CD4-positive, alpha-beta T cell (primary cell): ENCODE data around the gene RARS2. TPM values are rescaled to one million over a fixed set of nuclear protein-coding genes. Genes with fewer than 3 reads are reported as not detected.

Source experiments
- ATAC-seq: fragments of 200-7000 bp; cut with Tn5 transposase; one replicate; pipeline ENCODE4 v1.10.0; 2022; ENCODE audit warnings: mild to moderate bottlenecking; ENCODE audit not compliant: poor library complexity
- CTCF ChIA-PET: fragments of 350-600 bp; sonication (Branson Sonifier 250); formaldehyde crosslinking; loops from one replicate; lab custom pipeline; 2021; ENCODE audit warnings: antibody characterized with exemption, inconsistent platforms; lab: Charles Lee
- POLR2A ChIA-PET: fragments of 350-600 bp; sonication (Branson Sonifier 250); formaldehyde crosslinking; loops from one replicate; lab custom pipeline; 2021; ENCODE audit warnings: antibody characterized with exemption, inconsistent platforms; lab: Charles Lee
- DNase-seq, 14 experiments: peaks; one replicate each; pipeline ENCODE4 v3.0.0-alpha.2; 2013 to 2020; ENCODE audit warnings: mixed read lengths in 2 of 14
- H3K27ac ChIP-seq, 2 donors: one replicate each; pipeline versions ENCODE4 v1.5.1 to v1.7.0; 2013; ENCODE audit warnings: low read length in 2 of 2, low read depth in 1 of 2, mild to moderate bottlenecking in 1 of 2
- H3K27me3 ChIP-seq, 2 experiments: 1 replicate in 1 of 2; 2 replicates in 1 of 2; pipeline versions ENCODE4 v1.6.1 to v1.7.0; 2013; ENCODE audit warnings: low read length in 2 of 2, control low read depth in 1 of 2, mild to moderate bottlenecking in 1 of 2, moderate library complexity in 1 of 2; ENCODE audit not compliant: insufficient read depth in 2 of 2, control insufficient read depth in 1 of 2
- H3K36me3 ChIP-seq: one replicate; pipeline ENCODE4 v1.6.1; 2013; ENCODE audit warnings: low read length, control low read depth; ENCODE audit not compliant: insufficient read depth
- H3K4me1 ChIP-seq: one replicate; pipeline ENCODE4 v1.6.1; 2013; ENCODE audit warnings: low read length, control low read depth; ENCODE audit not compliant: insufficient read depth
- H3K4me3 ChIP-seq: one replicate; pipeline ENCODE4 v1.5.1; 2013; ENCODE audit warnings: mild to moderate bottlenecking, low read length, moderate library complexity
- H3K9me3 ChIP-seq, 2 experiments: 1 replicate in 1 of 2; 2 replicates in 1 of 2; pipeline versions ENCODE4 v1.6.1 to v1.7.0; 2013; ENCODE audit warnings: low read length in 2 of 2, mild to moderate bottlenecking in 2 of 2, control low read depth in 1 of 2, moderate library complexity in 1 of 2; ENCODE audit not compliant: control insufficient read depth in 1 of 2, insufficient read depth in 1 of 2
- H3K27ac Mint-ChIP-seq: one replicate; pipeline ENCODE4 v1.8.0; 2020; ENCODE audit warnings: mixed read lengths
- H3K27me3 Mint-ChIP-seq: one replicate; pipeline ENCODE4 v1.8.0; 2021; ENCODE audit warnings: mixed read lengths
- H3K36me3 Mint-ChIP-seq: one replicate; pipeline ENCODE4 v1.8.0; 2021; ENCODE audit warnings: low read depth, mixed read lengths
- H3K4me1 Mint-ChIP-seq: one replicate; pipeline ENCODE4 v1.8.0; 2021; ENCODE audit warnings: low read depth, mixed read lengths
- H3K4me3 Mint-ChIP-seq: one replicate; pipeline ENCODE4 v1.8.0; 2020; ENCODE audit warnings: mild to moderate bottlenecking, mixed read lengths
- H3K9me3 Mint-ChIP-seq: one replicate; pipeline ENCODE4 v1.8.0; 2020; ENCODE audit warnings: mixed read lengths
- intact Hi-C, 2 experiments: fragments of 100-400 bp; cut with DNase I in 1 of 2; cut with micrococcal nuclease in 1 of 2; formaldehyde crosslinking; loops; one replicate each; pipeline versions ENCODE4 v1.15.1 to v1.9.0; 2023 to 2025; cut with DNase I, micrococcal nuclease
- total RNA-seq, 174 experiments: library from RNA in 2 of 174; stranded (reverse) in 2 of 174; gene quantifications; one replicate each; pipeline ENCODE4 v1.2.3 and lab custom pipeline; 2021 to 2026
- TF ChIP-seq, protein P1 (sequence below): fragments of 200-600 bp; IDR thresholded peaks from one replicate; pipeline ENCODE4 v1.8.0; 2022; ENCODE audit warnings: antibody characterized with exemption, mild to moderate bottlenecking

RARS2 gene
- total RNA-seq, 2 experiments from 2014 or later = 21.9 to 22.4 TPM

DNA sequence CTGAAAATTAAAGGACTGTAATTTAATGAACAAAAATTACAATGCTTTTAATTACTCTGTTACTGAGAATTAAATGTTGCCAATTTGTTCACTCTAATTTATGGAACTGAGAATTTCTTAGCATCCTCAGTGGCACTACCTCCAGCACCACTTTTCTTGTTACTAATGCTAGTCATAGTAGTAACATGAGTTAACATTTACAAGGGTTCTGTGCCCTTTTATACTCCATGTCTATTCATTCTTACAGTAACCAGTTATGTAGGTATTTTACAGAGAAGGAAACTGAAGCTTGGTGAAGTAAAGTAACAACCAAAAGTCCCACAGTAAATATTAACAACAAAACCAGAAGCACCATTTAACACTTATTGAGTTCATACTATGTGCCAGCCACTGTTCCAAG lies 34.3 kb downstream of the RARS2 start:
- Mint-ChIP-seq H3K36me3 (peaks cover 73% of the 10 kb centered on the region), H3K27me3 (no peaks in the 10 kb centered on the region), H3K4me1 (peaks cover 3% of the 10 kb centered on the region), H3K4me3 (no peak overlapping the region), H3K9me3 (no peaks in the 10 kb centered on the region), H3K27ac (no peak overlapping the region)
- Histone ChIP-seq H3K9me3 (no peaks in the 10 kb centered on the region), H3K36me3 (peaks cover 47% of the 10 kb centered on the region), H3K4me3 (no peak overlapping the region), H3K27me3 (no peaks in the 10 kb centered on the region), H3K27ac (no peak overlapping the region), H3K4me1 (no peaks in the 10 kb centered on the region)
- DNase-seq (no peak), ATAC-seq (no peak)
- CTCF ChIA-PET = interaction anchor here (2.1 kb wide), 1 partner anchor 11 kb away, joined by 5 read pairs; no protein-coding TSS in a partner anchor
- intact Hi-C loops = no loop called here
- POLR2A ChIA-PET = no interaction called here
- TF ChIP-seq, protein P1, sequence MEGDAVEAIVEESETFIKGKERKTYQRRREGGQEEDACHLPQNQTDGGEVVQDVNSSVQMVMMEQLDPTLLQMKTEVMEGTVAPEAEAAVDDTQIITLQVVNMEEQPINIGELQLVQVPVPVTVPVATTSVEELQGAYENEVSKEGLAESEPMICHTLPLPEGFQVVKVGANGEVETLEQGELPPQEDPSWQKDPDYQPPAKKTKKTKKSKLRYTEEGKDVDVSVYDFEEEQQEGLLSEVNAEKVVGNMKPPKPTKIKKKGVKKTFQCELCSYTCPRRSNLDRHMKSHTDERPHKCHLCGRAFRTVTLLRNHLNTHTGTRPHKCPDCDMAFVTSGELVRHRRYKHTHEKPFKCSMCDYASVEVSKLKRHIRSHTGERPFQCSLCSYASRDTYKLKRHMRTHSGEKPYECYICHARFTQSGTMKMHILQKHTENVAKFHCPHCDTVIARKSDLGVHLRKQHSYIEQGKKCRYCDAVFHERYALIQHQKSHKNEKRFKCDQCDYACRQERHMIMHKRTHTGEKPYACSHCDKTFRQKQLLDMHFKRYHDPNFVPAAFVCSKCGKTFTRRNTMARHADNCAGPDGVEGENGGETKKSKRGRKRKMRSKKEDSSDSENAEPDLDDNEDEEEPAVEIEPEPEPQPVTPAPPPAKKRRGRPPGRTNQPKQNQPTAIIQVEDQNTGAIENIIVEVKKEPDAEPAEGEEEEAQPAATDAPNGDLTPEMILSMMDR = no peak

DNA sequence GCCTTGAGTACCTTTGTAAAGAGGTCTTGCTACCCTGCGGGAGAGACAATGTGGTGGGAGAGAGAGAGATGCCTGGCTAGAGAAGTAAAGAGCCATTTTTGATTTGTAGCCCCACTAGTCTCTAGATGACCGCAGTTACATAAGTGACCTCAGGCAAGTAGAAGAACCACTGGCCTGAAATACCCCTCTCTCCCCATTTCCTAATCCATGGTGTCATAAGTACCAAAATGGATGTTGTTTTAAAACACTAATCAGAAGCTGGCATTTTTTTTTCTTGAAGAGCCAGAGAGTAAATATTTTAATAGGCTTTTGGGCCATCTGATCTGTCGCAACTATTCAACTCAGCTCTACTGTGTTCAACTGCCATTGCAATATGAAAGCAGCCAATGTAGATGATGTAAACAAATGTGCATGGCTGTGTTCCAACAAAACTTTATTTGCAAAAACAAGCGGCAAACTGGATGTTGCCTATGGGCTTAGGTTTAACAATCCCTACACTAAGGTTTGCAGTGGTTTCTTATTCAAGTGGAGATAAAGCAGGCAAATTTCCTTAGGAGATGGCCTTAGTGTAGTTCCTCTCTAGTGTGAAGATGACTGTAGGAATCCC lies 36.5 kb downstream of the RARS2 start:
- DNase-seq (no peak), ATAC-seq (no peak)
- Histone ChIP-seq H3K4me1 (no peaks in the 10 kb centered on the region), H3K9me3 (no peaks in the 10 kb centered on the region), H3K27me3 (no peaks in the 10 kb centered on the region), H3K36me3 (peaks cover 52% of the 10 kb centered on the region), H3K4me3 (no peak overlapping the region), H3K27ac (no peak overlapping the region)
- intact Hi-C loops = no loop called here
- H3K27ac Mint-ChIP-seq = peak overlapping the region; percentile 47
- TF ChIP-seq, protein P1 = no peak
- POLR2A ChIA-PET = interaction anchor here (0.6 kb wide), 1 partner anchor 36 kb away, joined by 3 read pairs; no protein-coding TSS in a partner anchor
- peaks cover 75% of the 10 kb centered on the region for H3K36me3 Mint-ChIP-seq
- H3K9me3 Mint-ChIP-seq = no peaks in the 10 kb centered on the region
- H3K27me3 Mint-ChIP-seq = no peaks in the 10 kb centered on the region
- peaks cover 7% of the 10 kb centered on the region for H3K4me1 Mint-ChIP-seq
- CTCF ChIA-PET = no interaction called here
- H3K4me3 Mint-ChIP-seq = no peak overlapping the region

DNA sequence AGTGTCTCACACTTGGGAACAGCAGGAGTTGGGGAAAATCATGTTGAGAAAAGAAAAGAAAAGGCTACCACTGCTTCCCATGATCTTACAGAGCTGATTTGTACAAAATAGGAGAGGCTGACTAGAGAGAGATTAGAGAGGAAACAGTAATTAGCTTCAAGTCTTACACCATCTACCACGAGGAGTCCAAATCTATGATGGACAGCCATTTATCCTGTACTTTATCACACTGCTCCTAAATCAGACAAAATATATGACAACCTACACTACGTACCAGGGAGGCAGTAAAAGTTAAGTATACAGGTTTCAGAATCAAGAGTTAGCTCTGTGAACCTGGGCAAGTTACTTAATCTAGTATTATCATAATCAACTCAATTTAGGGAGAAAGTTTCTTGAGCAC lies 38.0 kb downstream of the RARS2 start:
- Mint-ChIP-seq H3K9me3 (no peaks in the 10 kb centered on the region), H3K4me3 (no peak overlapping the region), H3K27me3 (no peaks in the 10 kb centered on the region), H3K36me3 (peaks cover 73% of the 10 kb centered on the region), H3K4me1 (peaks cover 7% of the 10 kb centered on the region), H3K27ac (no peak overlapping the region)
- Histone ChIP-seq H3K4me1 (no peaks in the 10 kb centered on the region), H3K4me3 (no peak overlapping the region), H3K27ac (no peak overlapping the region), H3K36me3 (peaks cover 49% of the 10 kb centered on the region), H3K27me3 (no peaks in the 10 kb centered on the region), H3K9me3 (no peaks in the 10 kb centered on the region)
- TF ChIP-seq, protein P1 = no peak
- no peak for ATAC-seq
- intact Hi-C loops = no loop called here
- ChIA-PET CTCF (interaction anchor here (0.9 to 1.5 kb wide), 2 partner anchors 15 to 413 kb away, joined by 3 read pairs; no protein-coding TSS in a partner anchor), POLR2A (no interaction called here)
- DNase-seq = no peak
